ENCODE results near the gene MOSPD2.

Gene MOSPD2

DNA sequence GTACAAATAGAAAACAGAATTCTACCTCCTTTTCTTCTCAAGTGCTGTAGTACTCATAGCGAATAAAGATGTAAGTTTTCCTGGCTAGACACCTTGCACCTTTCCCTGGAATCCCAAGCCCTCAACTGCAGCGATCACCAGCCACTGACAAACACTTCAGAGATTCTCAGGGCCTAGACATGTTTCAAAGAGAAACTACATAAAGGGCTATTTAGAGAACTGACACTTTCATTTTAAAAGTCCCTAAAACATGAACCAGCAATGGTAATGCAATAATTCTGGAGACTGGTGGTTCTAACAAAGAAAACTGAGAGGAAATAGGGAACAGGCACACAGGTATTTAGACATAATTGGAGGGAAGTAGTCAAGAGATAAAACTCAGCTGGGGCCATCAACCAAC, 36.1 kb upstream of the MOSPD2 start:
- TF ChIP-seq CTCF (conservative IDR thresholded peaks at IDR 0.05; ENCODE audit: control insufficient read depth, insufficient read depth, low read depth, low read length): no peak
- DNase-seq (ENCODE audit: low read depth): no peak
- no peak overlapping the region for H3K4me3 ChIP-seq (ENCODE audit: control insufficient read depth, low read depth, low read length)

DNA sequence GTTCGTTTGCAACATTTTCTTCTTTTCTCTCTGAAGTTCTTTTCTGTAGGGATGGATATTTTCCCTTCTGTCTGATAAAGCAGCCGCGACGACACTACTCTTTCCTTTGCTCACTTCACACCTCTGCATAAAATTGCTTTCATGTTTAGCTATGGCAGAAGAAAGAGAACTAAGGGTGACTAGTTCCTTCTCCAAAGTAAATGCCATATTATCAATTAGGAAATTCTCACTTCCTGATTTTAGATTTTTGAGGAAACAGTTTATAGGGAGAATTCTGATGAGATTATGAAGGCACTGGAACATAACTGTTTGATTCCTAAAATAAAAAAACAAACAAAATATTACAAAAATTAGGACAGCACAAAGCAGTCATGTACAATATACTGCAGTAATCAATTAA, 29.6 kb upstream of the MOSPD2 start:
- no peak for TF ChIP-seq CTCF (conservative IDR thresholded peaks at IDR 0.05; ENCODE audit: control insufficient read depth, insufficient read depth, low read depth, low read length)
- no peak for DNase-seq (ENCODE audit: low read depth)

GRCh38 chrX:14851526-14851925, 21.7 kb upstream of the MOSPD2 start:
- TF ChIP-seq CTCF (conservative IDR thresholded peaks at IDR 0.05; ENCODE audit: control insufficient read depth, insufficient read depth, low read depth, low read length): no peak
- H3K4me3 ChIP-seq (ENCODE audit: control insufficient read depth, low read depth, low read length): no peak overlapping the region
- no peak for DNase-seq (ENCODE audit: low read depth)

More for the DNA sequence above, 29.6 kb upstream of the MOSPD2 start:
- H3K4me3 ChIP-seq (ENCODE audit: control insufficient read depth, low read depth, low read length): no peak overlapping the region

DNA sequence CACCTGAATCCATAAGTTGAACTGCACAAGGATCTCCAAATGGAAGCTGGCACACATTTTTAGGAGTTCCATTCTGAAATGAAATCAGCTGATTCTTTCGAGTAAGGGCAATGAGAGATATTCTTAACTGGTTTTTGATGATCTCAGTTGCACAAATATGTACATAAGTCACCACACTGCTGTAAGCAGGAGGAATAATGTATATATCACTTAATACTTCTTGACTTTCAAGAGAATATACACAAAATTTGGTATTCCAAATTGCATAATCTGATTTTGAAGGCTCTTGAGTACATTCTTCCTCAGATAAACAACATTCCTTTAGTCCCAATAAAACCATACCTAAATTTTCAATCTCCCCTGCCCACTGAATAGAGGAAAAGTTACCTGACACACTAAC, 8.6 kb upstream of the MOSPD2 start:
- H3K4me3 ChIP-seq (ENCODE audit: control insufficient read depth, low read depth, low read length): no peak overlapping the region
- TF ChIP-seq CTCF (conservative IDR thresholded peaks at IDR 0.05; ENCODE audit: control insufficient read depth, insufficient read depth, low read depth, low read length): no peak
- DNase-seq (ENCODE audit: low read depth): peak; percentile 18

DNA sequence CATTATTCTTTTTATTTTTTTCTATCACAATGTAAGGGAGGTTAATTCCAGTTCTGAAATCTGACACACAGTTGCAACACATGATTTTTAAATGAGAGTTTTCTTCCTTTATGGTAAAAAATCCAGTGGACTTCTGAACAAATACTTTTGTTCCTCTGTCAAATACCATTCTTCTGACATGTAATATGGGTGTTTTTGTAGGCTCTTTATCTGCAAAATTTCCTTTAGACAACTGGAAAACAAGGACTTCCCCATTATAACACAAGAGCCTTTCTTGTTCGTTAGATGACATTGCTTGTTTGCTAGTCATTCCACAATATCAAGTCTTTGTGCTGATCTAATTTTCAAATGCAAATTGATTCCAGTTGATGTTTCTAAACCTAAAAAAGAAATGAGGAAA, 8.0 kb upstream of the MOSPD2 start:
- peak; percentile 7 for DNase-seq (ENCODE audit: low read depth)
- TF ChIP-seq CTCF (conservative IDR thresholded peaks at IDR 0.05; ENCODE audit: control insufficient read depth, insufficient read depth, low read depth, low read length): no peak
- H3K4me3 ChIP-seq (ENCODE audit: control insufficient read depth, low read depth, low read length): no peak overlapping the region

DNA sequence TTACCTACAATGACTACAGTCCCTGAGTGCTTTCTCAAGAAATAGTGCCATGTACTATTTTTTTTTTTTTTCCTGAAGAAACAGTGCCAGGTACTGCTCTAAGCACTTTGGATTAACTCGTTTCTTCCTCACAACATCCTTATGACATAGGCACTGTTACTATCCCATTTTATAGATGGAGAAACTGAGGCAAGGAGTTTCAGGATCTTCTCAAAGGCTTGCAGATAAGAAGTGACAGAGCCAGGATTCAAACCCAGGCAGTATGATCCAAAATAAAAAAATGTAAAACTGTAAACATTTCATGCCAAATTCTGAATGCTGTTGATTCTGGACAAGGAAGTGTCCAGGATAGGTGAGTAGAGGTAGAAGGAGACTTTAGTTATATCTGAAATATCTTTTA, 1.5 kb upstream of the MOSPD2 start:
- no peak for DNase-seq (ENCODE audit: low read depth)
- no peak for TF ChIP-seq CTCF (conservative IDR thresholded peaks at IDR 0.05; ENCODE audit: control insufficient read depth, insufficient read depth, low read depth, low read length)
- no peak overlapping the region for H3K4me3 ChIP-seq (ENCODE audit: control insufficient read depth, low read depth, low read length)

GRCh38 chrX:14872355-14872754, 866 bp upstream of the MOSPD2 start:
- peak overlapping the region; percentile 70 for H3K4me3 ChIP-seq (ENCODE audit: control insufficient read depth, low read depth, low read length)
- TF ChIP-seq CTCF (conservative IDR thresholded peaks at IDR 0.05; ENCODE audit: control insufficient read depth, insufficient read depth, low read depth, low read length): no peak
- no peak for DNase-seq (ENCODE audit: low read depth)
